Sigmoid colon (tissue), 7 donors: ENCODE data around the gene CTCF. TPM values are rescaled to one million over a fixed set of nuclear protein-coding genes. Genes with fewer than 3 reads are reported as not detected.
A peak's percentile ranks its signal among the peaks of the same experiment; 100 is the strongest.
"Not testable (repeated sequence)": the region's sequence is repeated elsewhere in the genome, so short reads cannot be mapped to it uniquely, and the experiment has no call there.

Experiments
- DNase-seq: peaks from one replicate; pipeline ENCODE4 v3.0.0-alpha.2; 2019
- H3K27ac ChIP-seq, 4 donors: fragments of 200-600 bp; sonication (generic); one replicate each; pipeline ENCODE4 v1.5.1; 2016 to 2019; ENCODE audit warnings: mild to moderate bottlenecking in 1 of 4
- H3K27me3 ChIP-seq, 3 donors: fragments of 200-600 bp; sonication (generic); one replicate each; pipeline ENCODE4 v1.5.1; 2019; ENCODE audit warnings: mild to moderate bottlenecking in 1 of 3
- H3K36me3 ChIP-seq, 4 donors: fragments of 200-600 bp; sonication (generic); one replicate each; pipeline ENCODE4 v1.5.1; 2016 to 2019
- H3K4me1 ChIP-seq, 4 donors: fragments of 200-600 bp; sonication (generic); one replicate each; pipeline ENCODE4 v1.5.1; 2017 to 2019
- H3K4me3 ChIP-seq, 4 donors: fragments of 200-600 bp; sonication (generic); one replicate each; pipeline ENCODE4 v1.5.1; 2017 to 2019; ENCODE audit warnings: mild to moderate bottlenecking in 2 of 4, moderate library complexity in 1 of 4
- H3K9me3 ChIP-seq, 4 donors: fragments of 200-600 bp in 3 of 4; sonication (generic) in 3 of 4; one replicate each; pipeline versions ENCODE4 v1.5.1 to v1.6.1; 2013 to 2019
- CTCF ChIP-seq, 4 experiments: fragments of 450-650 bp in 3 of 4; fragments of 200-600 bp in 1 of 4; IDR thresholded peaks; one replicate each; pipeline ENCODE4 v1.5.1; 2016 to 2019; ENCODE audit warnings: antibody characterized with exemption in 4 of 4, mild to moderate bottlenecking in 3 of 4, moderate library complexity in 2 of 4
- EP300 ChIP-seq, 4 donors: sonication (generic); formaldehyde crosslinking; IDR thresholded peaks; one replicate each; pipeline ENCODE4 v1.6.1; 2017; ENCODE audit warnings: antibody characterized with exemption in 4 of 4
- POLR2A ChIP-seq, 2 donors: fragments of 450-650 bp; IDR thresholded peaks; one replicate each; pipeline ENCODE4 v1.6.1; 2016; ENCODE audit warnings: antibody characterized with exemption in 2 of 2, mild to moderate bottlenecking in 2 of 2, moderate library complexity in 2 of 2
- POLR2AphosphoS5 ChIP-seq, 4 donors: sonication (generic); formaldehyde crosslinking; IDR thresholded peaks; one replicate each; pipeline ENCODE4 v1.6.1; 2017; ENCODE audit warnings: antibody characterized with exemption in 4 of 4
- WGBS, 2 donors: extraction: QIAGEN DNeasy Blood & Tissue Kit; methylation state at CpG; one replicate each; pipeline ENCODE4 v1.1.7; 2013; 5-methylcytosine and 5-hydroxymethylcytosine counted together
- intact Hi-C: fragments of 100-400 bp; cut with DNase I; formaldehyde crosslinking; loops from one replicate; pipeline ENCODE4 v1.15.1; 2023
- polyA plus RNA-seq, 3 donors: library from polyadenylated mRNA; stranded (reverse); fragments of 200-250 nt; gene quantifications; one replicate each; pipeline ENCODE4 v1.2.3, GENCODE V29; 2013
- total RNA-seq, 4 donors: library from RNA; depleted of rRNA; stranded (reverse); fragments of >200 nt; gene quantifications; one replicate each; pipeline ENCODE4 v1.1.0, GENCODE V29; 2016
- donor health status: healthy with polysubstance abuse.
- donor health status: Bipolar disorder and iron deficiency.
- donor health status: healthy.

Gene CTCF, protein sequence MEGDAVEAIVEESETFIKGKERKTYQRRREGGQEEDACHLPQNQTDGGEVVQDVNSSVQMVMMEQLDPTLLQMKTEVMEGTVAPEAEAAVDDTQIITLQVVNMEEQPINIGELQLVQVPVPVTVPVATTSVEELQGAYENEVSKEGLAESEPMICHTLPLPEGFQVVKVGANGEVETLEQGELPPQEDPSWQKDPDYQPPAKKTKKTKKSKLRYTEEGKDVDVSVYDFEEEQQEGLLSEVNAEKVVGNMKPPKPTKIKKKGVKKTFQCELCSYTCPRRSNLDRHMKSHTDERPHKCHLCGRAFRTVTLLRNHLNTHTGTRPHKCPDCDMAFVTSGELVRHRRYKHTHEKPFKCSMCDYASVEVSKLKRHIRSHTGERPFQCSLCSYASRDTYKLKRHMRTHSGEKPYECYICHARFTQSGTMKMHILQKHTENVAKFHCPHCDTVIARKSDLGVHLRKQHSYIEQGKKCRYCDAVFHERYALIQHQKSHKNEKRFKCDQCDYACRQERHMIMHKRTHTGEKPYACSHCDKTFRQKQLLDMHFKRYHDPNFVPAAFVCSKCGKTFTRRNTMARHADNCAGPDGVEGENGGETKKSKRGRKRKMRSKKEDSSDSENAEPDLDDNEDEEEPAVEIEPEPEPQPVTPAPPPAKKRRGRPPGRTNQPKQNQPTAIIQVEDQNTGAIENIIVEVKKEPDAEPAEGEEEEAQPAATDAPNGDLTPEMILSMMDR
- total RNA-seq (10 to 100 TPM; 29.2 to 45.7 (median 35.8) TPM), polyA plus RNA-seq (10 to 100 TPM; 25.8 to 28.8 (median 27.5) TPM)

DNA sequence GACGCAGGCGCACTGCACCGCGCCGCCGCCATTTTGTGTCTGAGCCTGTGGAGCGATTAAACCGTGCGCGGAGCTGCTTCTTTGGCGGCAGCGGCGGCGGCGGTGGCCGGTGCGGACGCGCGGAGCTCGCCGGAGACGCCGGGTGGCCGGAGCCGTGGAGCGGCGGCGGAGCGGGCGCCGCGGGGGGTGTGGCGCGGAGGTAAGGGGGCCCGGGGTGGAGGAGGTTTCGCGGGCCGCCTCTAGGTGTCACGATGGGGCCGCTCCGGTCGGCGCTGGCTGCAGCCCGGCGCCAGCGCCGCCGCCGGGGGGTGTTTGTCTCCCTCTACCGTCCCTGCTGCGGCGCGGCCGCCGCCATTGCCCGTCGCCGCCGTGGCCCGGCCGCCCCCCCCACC is at the start of gene CTCF:
Gene CTCF, plus strand, starts transcription at position 1 of the 392 bp plus-strand sequence. CDS start 48,307 bp downstream, outside the sequence.
- WGBS, 2 donors = 0 to 1% methylated on average over 62 of the region's 62 CpGs
- TF ChIP-seq POLR2AphosphoS5 (IDR thresholded peaks at IDR 0.05) (no peak), POLR2A (IDR thresholded peaks at IDR 0.05) (no peak), EP300 (IDR thresholded peaks at IDR 0.05) (no peak), CTCF (IDR thresholded peaks at IDR 0.05) (peak in 1 of 4 experiments; percentile 66)
- Histone ChIP-seq H3K9me3 (no peaks in the 10 kb centered on the region), H3K4me1 (peaks cover 0 to 30% (median 24%) of the 10 kb centered on the region in 4 donors), H3K27ac (peak within 1 kb of the TSS; percentile 98 to 99 (median 98)), H3K27me3 (no peaks in the 10 kb centered on the region), H3K4me3 (peak within 1 kb of the TSS; percentile 79 to 96 (median 90)), H3K36me3 (no peaks in the 10 kb centered on the region)
- intact Hi-C loops = loop anchor here (1.0 to 5.0 kb wide), 4 partner anchors 42 to 104 kb away; partner anchors contain the start of genes ACD, C16orf86, ENKD1 and PARD6A
- DNase-seq = peak; percentile 94

DNA sequence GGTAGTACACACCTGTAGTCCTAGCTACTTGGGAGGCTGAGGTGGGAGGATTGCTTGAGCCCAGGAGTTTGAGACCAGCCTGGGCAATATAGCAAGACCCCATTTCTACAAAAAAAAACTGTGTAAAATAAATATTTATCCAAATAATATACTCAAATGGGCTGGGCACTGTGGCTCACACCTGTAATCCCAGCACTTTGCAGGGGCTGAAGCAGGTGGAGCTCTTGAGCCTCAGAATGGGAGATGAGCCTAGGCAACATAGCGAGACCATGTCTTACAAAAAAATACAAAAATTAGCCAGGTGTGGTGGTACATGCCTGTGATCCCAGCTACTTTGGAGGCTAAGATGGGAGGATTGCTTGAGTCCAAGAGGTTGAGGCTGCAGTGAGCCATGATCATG is 48.4 kb upstream of the CTCF start:
- H3K36me3 ChIP-seq, H3K9me3 ChIP-seq, H3K4me3 ChIP-seq, H3K27me3 ChIP-seq, DNase-seq, H3K27ac ChIP-seq: not testable (repeated sequence)
- intact Hi-C loops = loop anchor here (1.0 kb wide), 1 partner anchor 20 kb away; no protein-coding TSS in a partner anchor
- H3K4me1 ChIP-seq = peaks cover 0 to 13% (median 8%) of the 10 kb centered on the region in 4 donors
- whole genome bisulfite sequencing, 2 donors = 88 to 97% methylated on average over 1 of the region's 1 CpG

DNA sequence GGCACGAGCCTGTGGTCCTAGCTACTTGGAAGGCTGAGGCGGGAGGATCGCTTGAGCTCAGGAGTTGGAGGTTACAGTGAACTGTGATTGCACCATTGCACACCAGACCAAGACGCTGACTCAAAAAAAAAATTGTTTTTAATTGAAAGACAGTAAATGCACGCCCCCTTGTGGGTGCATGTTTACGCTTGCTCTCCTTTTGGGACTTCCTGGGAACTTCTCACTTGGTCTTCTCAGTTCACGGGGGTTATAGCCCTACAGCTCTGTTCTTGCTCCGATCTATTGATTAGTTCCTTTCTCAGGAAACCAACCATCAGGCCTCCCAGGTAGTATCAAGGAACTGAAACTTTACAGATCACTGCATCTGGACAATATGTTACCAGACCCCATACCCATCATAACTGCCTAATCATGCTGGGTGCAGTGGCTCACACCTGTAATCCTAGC is 47.9 kb upstream of the CTCF start:
- Histone ChIP-seq H3K4me3 (no peak overlapping the region), H3K4me1 (peaks cover 0 to 13% (median 8%) of the 10 kb centered on the region in 4 donors), H3K36me3 (no peaks in the 10 kb centered on the region), H3K9me3 (no peaks in the 10 kb centered on the region), H3K27me3 (no peaks in the 10 kb centered on the region), H3K27ac (no peak overlapping the region)
- intact Hi-C loops = loop anchor here (1.0 kb wide), 1 partner anchor 20 kb away; no protein-coding TSS in a partner anchor
- 9 to 11% methylated on average over 8 of the region's 8 CpGs for WGBS, 2 donors
- peak; percentile 90 for DNase-seq
- TF ChIP-seq POLR2A (IDR thresholded peaks at IDR 0.05) (no peak), CTCF (IDR thresholded peaks at IDR 0.05) (peak; percentile 15 to 68 (median 30)), POLR2AphosphoS5 (IDR thresholded peaks at IDR 0.05) (peak in 1 of 4 donors; percentile 28), EP300 (IDR thresholded peaks at IDR 0.05) (no peak)

GRCh38 chr16:67516296-67517154 is 45.8 kb upstream of the CTCF start:
- peak overlapping the region in 3 of 4 donors; percentile 11 to 66 (median 43) for H3K27ac ChIP-seq
- no peaks in the 10 kb centered on the region for H3K36me3 ChIP-seq
- WGBS, 2 donors = 87 to 91% methylated on average over 12 of the region's 12 CpGs
- no peak for TF ChIP-seq POLR2AphosphoS5 (IDR thresholded peaks at IDR 0.05)
- TF ChIP-seq CTCF (IDR thresholded peaks at IDR 0.05) = no peak
- TF ChIP-seq POLR2A (IDR thresholded peaks at IDR 0.05) = no peak
- no peak for TF ChIP-seq EP300 (IDR thresholded peaks at IDR 0.05)
- H3K4me1 ChIP-seq = peaks cover 0 to 17% (median 9%) of the 10 kb centered on the region in 4 donors
- no peak overlapping the region for H3K4me3 ChIP-seq
- intact Hi-C loops = no loop called here
- H3K9me3 ChIP-seq = no peaks in the 10 kb centered on the region
- DNase-seq = no peak
- H3K27me3 ChIP-seq = no peaks in the 10 kb centered on the region
